NCI-H2227 treated with DMSO at 0.1 percent for 48 hours (cell line): Measurements from ENCODE around the gene DNAJB2.
A peak's percentile ranks its signal among the peaks of the same experiment; 100 is the strongest.
"Not testable (repeated sequence)": the region's sequence is repeated elsewhere in the genome, so short reads cannot be mapped to it uniquely, and the experiment has no call there.

Experiments used
- DNase-seq: peaks from one replicate; lab custom pipeline; 2025; lab: John Stamatoyannopoulos, UW

Gene DNAJB2

DNA sequence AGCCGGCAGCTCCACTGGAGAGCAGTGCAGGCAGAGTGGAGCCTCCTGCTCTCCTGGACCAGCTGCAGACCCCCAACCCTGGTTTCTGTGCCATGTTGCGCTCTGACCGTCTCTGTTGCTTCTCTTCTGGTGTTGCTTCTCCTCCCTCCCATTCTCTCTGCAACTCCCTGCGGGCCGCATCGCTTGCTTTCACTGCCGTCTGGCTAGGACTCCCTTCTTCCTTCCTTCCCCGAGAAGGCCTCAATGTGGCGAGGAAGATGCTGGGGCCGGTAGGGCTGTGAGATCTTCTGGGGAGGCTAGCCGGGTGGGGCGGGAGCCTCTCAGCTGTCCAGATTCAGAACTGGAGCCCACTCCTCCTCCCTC, 6.2 kb downstream of the DNAJB2 start:
- no peak for DNase-seq

DNA sequence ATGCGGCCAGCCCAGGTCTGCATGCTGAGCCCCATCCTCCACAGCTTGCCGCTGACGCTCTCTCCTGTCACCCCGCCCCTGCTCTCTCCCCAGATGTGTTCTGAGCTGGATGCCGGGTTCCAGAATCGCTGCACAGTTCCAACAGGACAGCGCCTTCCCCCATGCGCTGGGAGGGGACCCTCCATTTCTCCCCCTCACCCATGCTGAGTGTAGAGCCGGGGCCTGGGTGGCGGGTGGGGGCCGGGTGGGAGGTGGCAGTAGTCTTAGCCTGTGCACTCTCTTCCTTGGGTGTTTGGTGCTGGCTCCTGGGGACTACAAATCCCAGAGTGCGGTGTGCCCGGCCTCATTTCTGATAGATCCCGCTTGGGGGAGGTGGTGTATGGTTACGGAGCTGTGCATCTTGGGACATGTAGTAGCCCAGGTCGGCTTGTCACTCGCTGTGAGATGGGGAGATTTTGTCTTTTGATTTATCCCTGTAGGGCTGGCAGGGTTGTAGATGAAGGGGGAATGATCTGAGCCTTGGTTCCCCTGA, 6.8 kb downstream of the DNAJB2 start:
- peak; percentile 73 for DNase-seq

DNA sequence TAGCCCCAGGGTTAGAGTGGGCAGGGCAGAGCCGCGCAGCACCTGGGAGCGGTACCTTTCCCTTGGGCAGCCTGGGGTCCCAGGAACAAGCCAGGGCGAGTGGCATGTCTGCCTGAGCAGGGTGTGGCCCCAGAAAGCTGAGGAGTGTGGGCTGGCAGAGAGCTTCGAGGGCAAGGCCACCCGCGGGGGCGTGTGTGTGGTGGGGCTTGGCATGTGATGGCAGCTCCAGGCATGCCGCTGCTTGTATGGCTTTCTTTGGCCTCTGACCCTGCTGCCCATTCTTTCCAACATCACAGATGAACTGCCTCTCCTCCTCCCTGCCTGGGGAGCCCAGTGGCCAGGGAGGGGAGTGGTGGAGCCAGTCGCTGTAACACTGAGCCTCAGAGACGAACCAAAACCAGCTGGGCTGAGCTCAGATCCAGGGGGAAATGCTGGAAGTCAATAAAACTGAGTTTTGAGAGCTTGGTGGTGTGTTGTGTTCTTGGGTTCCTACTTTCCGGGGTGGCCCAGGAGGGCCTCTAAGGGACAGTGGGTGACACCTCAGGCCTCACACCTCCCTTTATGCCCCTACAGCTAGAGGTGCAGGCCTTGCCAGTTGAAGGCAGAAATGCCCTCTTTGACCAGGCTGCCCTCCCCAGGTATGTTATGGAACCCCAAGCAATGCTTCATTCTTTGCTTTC, 7.4 kb downstream of the DNAJB2 start:
- no peak for DNase-seq

DNA sequence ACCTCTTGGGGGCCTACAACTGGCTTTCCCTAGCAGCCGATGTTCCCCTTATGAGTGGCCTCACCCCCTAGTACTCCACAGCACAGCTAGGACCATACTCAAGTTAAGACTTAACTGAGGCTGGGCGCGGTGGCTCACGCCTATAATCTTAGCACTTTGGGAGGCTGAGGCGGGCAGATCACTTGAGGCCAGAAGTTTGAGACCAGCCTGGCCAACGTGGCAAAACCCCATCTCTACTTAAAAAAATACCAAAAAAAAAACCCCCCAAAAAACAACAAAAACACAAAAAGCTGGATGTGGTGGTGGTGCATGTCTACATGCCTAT, 7.9 kb downstream of the DNAJB2 start:
- not testable (repeated sequence) for DNase-seq

DNA sequence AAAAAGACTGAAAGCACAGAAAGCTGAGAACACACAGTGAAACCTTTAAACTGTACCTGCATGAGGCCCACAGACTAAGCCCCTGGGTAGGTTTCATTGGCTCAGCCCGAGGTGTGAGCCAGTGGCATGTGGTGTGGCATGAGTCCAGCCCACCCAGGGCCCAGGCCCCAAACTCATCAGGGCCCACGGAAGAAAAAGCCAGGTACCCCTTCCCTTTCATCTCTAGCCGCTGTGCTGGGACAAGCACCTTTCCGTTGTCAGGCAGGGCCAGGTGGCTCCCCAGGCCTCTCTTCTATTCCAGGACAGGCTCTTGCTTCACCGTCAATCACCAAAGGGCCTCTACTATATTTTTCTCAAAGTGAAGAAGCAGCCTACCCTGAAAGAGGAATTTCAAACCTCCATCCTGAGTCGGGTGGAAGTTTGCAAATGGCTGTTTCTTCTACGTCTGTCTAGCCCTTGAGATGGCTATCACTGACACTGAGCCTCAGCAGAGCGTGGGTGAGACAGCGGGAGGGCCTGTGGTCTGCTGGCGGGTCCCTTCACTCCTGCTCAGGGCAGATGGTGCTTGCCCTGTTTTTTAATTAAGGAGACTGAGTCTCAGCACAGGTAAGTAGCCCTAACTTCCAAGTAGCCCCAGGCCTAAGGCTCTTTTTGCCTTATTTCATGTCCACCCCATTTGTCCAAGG, 8.6 kb downstream of the DNAJB2 start:
- DNase-seq = no peak

DNA sequence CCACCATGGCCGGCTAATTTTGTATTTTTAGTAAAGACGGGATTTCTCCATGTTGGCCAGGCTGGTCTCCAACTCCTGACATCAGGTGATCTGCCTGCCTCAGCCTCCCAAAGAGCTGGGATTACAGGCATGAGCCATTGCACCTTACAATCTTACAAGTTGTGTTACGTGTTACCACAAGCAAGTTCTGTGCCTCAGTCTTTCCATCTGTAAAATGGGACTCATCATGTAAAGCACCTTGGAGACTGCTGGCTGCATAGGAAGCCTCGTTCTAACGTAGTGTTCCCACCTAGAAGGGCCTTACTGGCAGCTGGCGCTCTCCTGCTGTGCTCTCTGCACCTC, 10.0 kb downstream of the DNAJB2 start:
- no peak for DNase-seq

DNA sequence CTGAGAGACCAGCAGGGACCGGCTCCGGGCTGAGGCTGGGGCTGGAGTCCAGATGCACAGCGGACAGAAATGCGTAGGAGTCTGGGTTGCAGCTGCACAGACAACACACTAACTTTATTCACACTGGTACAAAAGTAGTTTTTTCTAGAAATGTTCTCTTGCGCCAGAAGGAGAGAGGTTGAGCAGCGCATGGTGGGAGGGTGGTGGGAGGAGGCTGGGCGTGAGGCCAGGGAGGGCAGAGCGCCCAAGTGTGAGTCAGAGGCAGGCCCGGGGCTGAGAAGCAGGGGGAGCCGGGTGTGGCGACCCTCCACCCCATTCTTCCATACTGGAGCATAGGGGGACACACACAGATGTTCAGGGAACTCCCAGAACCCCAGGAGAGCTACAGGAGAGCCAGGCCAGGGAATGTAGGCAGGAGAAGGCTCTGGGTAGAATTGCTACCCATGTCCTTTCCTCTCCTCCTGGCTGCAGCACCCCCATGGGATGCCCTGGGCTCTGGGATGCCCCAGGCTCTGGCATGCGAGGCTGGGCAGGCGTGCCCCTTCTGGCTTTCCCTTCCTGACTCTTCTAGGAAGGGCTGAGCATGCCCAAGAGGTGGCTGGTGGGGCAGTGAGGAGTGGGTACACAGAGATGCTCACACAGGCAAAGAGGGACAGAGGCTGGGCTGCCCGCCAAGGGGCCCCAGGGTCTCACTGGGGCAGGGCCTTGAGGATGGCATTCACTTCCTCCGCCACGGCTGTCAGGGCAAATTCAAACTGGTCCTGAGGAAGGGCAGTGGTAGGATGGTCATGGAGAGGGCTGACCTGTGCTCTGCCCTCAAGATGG, 10.6 kb downstream of the DNAJB2 start:
- no peak for DNase-seq

DNA sequence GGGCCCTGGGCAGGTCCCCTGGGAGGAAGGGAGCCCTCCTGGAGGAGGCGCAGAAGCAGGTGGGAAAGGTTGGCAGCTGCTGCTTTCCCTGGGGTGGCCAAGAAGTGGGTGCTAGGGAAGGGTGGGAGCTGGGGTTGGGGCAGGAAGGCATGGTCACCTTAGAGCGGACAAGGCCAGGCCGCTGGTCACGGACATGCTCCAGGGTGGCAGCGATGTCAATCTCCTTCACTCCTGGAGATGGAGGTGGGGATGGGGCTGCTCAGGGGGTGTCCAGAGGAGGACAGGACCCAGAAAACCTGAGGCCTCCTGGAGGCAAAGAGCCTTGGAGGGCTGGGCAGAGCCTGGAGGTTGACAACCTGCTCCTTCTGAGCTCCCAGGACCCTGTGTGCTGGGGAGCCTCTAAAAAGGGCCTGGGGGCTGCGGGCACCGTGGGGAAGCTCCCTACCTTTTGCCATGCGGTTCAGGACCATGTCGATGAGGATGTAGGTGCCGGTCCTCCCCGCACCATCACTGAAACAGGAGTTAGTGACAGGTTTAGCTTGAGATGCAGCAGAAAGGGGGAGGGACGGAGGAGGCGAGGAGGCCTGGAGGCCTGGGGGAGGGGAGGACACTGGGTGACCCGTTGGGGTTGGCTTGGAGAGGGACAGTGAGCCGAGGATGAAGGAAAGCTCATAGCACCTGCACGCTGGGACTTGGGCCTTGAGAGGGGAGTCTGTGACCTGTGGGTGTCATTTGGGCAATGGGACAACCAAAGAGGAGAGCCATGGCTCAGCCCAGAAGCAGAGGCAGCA, 11.4 kb downstream of the DNAJB2 start:
- DNase-seq = no peak

DNA sequence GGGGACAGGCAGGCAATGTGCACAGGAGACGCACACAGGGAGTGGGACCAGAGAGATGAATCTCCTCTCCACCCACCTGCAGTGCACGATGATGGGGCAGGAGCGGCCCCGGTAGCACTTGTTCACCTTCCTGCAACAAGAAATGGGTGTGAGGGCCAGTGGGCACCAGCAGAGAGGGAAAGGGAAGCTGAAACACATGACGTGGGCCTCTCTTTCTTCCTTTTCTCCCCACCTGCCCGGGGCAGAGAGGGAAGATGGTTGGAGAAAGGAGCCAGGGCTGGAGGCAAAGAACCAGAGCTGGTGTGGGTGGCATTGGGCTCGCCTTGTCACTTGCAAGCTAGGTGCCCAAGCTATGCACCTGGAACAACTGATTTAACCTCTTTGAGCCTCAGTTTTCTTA, 12.2 kb downstream of the DNAJB2 start:
- no peak for DNase-seq

DNA sequence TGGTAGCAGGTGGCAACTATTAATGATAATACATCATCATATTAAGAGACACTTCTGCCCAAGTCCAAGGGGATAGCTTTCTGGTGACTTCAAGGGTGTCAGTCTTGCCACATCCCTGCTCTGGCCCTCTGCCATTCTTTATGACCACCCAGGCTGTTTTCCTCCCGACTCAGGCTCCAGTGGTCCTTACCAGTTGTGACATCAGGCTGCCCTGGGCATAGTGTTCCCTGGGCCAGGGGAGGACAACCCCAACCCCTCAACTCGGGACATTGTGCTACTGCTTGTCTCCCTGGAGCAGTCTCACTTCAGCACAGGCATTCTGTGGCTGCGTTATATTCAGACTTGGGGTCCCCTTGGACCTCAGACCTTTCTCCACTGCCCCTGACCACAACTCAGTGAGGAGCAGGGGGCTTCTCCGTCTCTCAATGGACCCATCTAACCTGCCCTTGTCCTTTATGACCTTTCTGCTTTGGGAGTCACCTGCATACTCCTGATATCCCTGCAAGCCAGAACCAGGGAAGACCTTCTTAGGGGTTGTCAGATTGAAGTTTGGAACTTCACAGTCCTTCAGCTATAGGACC, 12.8 kb downstream of the DNAJB2 start:
- no peak for DNase-seq

DNA sequence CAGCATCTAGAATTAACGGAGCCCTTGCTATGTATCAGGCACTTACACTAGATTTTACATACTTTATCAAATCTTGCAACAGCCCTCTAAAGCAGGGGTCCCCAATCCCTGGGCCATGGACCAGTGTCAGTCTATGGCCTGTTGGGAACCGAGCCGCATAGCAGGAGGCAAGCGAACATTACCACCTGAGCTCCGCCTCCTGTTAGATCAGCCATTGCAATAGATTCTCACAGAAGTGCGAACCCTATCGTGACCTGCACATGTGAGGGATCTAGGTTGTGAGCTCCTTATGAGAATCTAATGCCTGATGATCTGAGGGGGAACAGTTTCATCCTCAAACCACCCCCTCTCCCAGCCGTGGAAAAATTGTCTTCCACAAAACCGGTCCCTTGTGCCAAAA, 13.4 kb downstream of the DNAJB2 start:
- no peak for DNase-seq

DNA sequence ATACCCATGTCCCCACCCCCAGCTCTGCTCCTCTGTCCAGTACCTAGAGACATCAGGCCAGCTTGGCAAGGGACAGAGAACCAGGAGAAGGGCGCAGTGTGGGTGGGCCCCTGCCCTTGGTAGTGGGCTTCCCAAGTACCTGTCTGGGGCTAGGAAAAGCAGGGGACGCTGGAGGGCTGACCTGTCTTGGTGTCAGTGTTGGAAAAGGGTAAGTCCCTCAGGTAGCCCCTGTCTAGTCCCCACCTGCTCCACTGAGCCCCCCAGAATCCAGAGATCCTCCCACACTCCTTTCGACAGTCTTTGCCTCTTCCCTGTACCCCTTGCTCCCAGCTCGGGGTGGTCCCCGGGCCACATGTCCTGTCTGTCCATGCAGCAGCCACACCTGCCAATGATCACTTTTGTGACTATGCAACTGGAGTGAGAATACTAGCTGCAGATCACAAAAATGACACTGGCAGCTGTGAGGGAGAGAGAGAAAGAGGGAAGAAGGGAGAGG, 14.6 kb downstream of the DNAJB2 start:
- DNase-seq = no peak

DNA sequence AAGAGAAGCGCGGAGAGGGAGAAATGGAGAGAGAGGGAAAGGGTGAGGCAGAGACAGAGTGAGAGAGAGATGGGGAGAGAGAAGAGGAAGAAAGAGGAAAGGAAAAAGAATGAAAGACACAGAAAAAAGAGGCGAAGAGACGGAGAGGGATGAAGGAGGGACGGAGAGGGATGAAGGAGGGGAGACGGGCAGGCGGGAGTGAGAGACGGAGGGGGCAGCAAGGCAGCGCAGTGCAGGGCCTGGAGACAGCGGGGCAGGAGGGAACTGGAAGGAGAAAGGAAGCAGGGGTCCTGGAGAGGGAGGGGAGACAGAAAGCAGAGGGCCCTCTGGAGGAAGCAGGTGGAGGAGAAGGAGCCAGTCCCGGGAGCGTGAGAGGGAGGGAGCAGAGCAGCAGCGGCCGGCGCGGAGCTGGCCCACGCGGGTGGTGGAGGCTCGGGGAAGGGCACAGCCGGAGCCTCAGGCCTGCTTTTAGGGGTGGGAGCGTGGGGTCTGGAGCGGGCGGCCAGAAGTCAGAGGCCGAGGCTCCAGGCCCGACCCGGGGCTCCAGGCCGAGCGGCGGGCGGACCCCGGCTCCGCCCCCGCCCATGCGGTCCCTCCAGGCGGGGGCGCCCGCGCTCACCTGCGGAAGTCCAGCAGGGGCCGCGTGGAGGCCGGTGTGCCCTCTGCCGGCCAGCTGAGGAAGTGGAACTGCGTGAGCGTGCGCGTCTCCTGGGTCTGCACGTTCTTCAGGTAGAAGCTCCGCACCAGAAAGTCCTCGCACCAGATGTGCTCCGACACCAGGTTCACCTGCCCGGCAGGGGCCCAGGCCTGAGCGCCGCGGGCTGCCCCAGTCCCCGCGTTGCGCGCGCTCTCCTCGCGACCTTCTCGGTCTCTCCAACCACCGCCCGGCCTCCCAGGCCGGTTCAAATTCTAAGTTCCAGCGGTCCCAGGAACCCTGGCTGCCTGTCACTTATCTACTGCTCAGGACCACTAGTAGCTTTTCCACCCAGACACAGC, 15.5 kb downstream of the DNAJB2 start:
- DNase-seq = no peak

DNA sequence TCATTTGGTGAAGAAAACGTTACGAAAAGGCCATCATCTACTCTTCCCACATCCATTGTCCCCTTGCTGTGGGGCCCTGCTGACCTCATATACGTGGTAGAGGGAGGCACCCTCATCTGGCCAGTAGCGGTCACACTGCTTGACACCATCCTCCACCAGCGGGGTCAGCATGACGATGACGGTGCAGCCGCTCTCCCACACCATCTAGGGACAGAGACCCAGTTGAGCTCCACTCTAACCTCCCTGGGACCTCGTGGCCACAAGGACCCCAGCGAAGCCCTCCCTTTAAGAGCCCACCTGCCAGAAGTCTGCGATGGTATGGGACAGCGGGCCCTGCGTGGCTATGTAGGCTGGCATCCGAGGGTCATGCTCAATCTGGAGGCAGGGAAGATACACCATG, 17.0 kb downstream of the DNAJB2 start:
- no peak for DNase-seq

DNA sequence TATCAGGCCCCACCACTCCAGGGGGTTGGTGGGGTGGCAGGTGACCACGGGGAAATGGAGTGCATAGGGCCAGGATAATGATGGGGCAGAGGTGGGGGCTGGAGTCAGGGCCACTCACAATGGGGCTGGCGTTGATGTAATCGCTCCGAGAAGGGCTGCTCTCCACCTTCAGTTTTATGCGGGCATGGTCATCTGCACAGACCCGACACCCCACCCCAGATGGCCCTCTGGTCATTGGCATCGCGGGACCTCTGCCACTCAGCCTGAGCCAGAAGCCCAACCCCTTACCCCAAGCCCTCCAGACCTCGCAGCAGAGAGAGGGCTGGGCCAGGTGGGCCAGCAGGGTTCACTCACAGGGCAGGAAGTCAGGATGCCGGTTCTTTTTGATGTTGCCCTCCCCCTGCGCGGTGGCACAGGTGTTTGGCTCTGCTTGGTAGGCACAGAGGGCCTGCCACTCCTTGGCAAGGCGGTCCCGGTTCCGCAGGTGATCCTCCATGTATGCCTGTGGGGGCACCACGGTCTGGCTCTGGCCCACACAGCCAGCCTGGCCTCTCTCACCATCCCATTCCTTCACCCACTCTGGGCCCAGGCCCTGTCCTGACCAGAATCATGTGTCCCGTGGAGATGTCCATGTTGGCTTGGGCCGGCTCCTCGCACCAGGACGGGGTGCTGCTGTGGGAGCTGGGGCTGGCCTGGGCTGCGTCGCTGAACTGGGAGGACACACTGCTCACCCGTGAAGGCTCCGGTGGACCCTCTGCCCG, 17.6 kb downstream of the DNAJB2 start:
- DNase-seq = no peak

DNA sequence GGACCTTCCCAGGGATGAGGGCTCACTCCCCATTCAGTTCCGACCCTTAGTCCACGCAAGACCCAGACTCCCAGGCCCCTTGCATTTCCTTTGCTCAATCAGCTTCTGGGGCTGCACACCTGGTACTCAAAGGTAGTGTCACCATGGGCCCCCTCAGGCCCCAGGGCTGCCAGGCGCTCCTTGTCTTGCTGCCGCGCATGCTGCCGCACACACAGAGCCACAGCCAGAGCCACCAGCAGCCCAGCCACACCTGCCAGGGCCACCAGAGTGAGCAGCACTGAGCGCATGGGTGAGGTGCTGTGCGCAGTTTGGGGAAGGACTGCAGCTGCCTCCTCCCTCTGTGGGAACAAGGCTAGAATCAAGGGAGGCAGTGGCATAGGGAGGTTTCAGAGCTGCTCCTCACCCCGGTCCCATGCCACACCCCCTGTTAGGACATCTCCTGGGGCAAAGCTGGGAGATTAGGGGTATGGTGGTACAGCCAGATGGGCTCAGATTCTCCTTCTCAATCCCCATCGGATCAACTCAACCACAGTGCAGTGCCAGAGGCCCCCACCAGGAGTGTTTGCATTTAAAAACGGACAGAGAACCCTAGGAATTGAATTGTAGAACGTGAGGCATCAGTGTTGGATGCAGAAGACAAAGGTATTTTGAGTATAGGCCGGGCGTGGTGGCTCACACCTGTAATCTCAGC, 18.7 kb downstream of the DNAJB2 start:
- DNase-seq = no peak

DNA sequence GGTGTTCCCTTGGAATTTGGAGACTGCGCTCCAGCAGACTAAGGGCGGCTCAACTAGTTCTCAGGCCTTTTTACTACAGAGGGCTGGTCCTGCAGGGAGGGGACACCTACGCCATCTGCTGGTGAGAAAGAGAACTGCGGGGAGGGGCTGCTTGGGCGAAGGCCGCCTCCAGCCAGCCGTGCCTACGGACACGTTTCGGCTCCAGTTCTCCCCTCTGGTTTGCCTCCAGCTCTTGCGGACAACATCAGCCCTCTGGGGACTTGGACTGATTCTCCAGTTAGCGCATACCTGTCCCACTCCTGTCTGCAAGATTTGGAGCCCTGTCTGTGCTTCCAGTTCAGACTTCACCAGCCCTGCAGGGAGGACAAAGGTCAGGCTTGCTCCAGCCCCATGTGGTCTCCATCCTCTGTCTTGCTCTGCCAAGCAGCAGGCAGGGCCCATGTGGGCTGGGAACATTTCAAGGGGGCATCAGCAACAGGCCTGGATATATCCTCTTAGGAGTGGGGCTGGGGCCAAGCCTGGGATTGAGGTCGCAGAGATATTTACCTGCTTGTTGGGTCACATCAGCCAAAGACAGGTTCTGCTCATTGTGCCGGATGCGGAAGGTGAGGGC, 19.7 kb downstream of the DNAJB2 start:
- peak; percentile 70 for DNase-seq

DNA sequence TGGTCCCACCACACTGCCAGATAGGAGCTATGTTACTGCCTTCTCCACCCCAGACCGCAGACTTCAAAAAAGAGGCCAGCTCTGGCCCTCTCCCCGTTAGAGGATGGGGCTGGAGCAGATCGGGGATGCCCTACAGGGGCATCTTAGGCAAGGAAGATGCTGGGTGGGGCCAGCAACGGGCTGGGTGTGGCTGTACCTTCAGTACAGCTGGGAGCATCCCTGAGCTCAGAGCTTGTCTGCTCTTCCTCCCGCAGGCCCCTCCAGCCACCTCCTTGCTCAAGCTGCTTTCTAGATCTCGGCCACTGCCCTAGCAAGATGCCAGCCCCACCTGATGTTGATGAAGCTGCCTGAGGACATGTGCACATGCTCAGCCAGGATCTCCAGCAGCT, 20.2 kb downstream of the DNAJB2 start:
- DNase-seq = no peak

DNA sequence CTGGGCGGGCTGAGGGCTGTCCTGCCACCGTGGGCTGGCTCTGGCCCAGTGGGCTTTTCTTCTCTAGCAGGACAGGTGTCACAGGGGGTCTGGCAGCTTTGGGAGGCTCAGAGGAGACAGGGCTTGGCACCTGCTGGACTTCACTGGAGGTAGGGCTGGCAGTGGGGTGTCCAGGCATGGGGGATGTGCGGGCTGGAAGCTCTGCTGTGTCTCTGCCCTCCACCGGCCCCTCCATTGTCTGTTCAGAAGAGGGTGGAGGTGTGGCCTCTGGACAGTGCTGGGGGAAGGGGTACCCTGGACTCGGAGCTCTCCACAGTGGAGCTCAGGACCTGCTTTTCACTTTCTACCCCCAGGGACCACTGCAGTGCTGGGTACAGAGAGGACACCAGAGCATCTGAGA, 20.9 kb downstream of the DNAJB2 start:
- DNase-seq = no peak
